Neural progenitor cell (in vitro differentiated cells): ENCODE data around the gene ZFHX3. TPM values are rescaled to one million over a fixed set of nuclear protein-coding genes. Genes with fewer than 3 reads are reported as not detected.

Experiments used
- DNase-seq: peaks from one replicate; pipeline ENCODE4 v3.0.0-alpha.2; 2016; ENCODE audit warnings: low spot score
- H2AFZ ChIP-seq: fragments of 200-600 bp; sonication (generic); replicated peaks from 2 replicates; pipeline ENCODE4 v1.6.1; 2016; ENCODE audit warnings: antibody characterized with exemption
- H3F3A ChIP-seq: fragments of 200-600 bp; sonication (generic); 2 replicates; pipeline ENCODE4 v1.6.1; 2016; ENCODE audit warnings: antibody characterized with exemption, low read depth
- H3K27ac ChIP-seq: fragments of 200-600 bp; sonication (generic); 2 replicates; pipeline ENCODE4 v1.5.1; 2016; ENCODE audit warnings: mild to moderate bottlenecking
- H3K27me3 ChIP-seq: fragments of 200-600 bp; sonication (generic); 2 replicates; pipeline ENCODE4 v1.6.1; 2016; ENCODE audit warnings: mild to moderate bottlenecking, moderate library complexity
- H3K36me3 ChIP-seq: fragments of 200-600 bp; sonication (generic); 2 replicates; pipeline ENCODE4 v1.5.1; 2016
- H3K4me1 ChIP-seq: fragments of 200-600 bp; sonication (generic); 2 replicates; pipeline ENCODE4 v1.6.1; 2016; ENCODE audit warnings: mixed run types
- H3K4me2 ChIP-seq: fragments of 200-600 bp; sonication (generic); 2 replicates; pipeline ENCODE4 v1.6.1; 2016
- H3K4me3 ChIP-seq: fragments of 200-600 bp; sonication (generic); 2 replicates; pipeline ENCODE4 v1.5.1; 2016
- H3K79me2 ChIP-seq: fragments of 200-600 bp; sonication (generic); 2 replicates; pipeline ENCODE4 v1.6.1; 2016; ENCODE audit warnings: low read depth
- H3K9ac ChIP-seq: fragments of 200-600 bp; sonication (generic); 2 replicates; pipeline ENCODE4 v1.6.1; 2016
- H3K9me3 ChIP-seq: fragments of 200-600 bp; sonication (generic); 2 replicates; pipeline ENCODE4 v1.5.1; 2016; ENCODE audit warnings: low read depth
- H4K20me1 ChIP-seq: fragments of 200-600 bp; sonication (generic); 2 replicates; pipeline ENCODE4 v1.6.1; 2016; ENCODE audit warnings: low read depth
- H3K27ac Mint-ChIP-seq: 3 replicates; pipeline ENCODE4 v1.8.0; 2021; ENCODE audit warnings: mixed read lengths
- H3K27me3 Mint-ChIP-seq: 2 replicates; pipeline ENCODE4 v1.8.0; 2022; ENCODE audit warnings: low read depth, mild to moderate bottlenecking, inconsistent platforms, moderate library complexity, mixed read lengths; ENCODE audit not compliant: insufficient read depth
- H3K36me3 Mint-ChIP-seq: 3 replicates; pipeline ENCODE4 v1.8.0; 2021; ENCODE audit warnings: mixed read lengths
- H3K4me1 Mint-ChIP-seq: 3 replicates; pipeline ENCODE4 v1.8.0; 2021; ENCODE audit warnings: mixed read lengths
- H3K4me3 Mint-ChIP-seq: 3 replicates; pipeline ENCODE4 v1.8.0; 2021; ENCODE audit warnings: mild to moderate bottlenecking, moderate library complexity, mixed read lengths
- H3K9me3 Mint-ChIP-seq: 3 replicates; pipeline ENCODE4 v1.8.0; 2020; ENCODE audit warnings: mixed read lengths
- CTCF ChIP-seq: fragments of 200-600 bp; sonication (generic); IDR thresholded peaks from 2 replicates; pipeline ENCODE4 v1.5.1; 2017; ENCODE audit warnings: antibody characterized with exemption, mild to moderate bottlenecking
- EZH2 ChIP-seq: fragments of 200-600 bp; sonication (generic); IDR thresholded peaks from 2 replicates; pipeline ENCODE4 v1.6.1; 2017; ENCODE audit warnings: antibody characterized with exemption, mild to moderate bottlenecking, moderate library complexity
- EZH2phosphoT487 ChIP-seq: fragments of 200-600 bp; sonication (generic); IDR thresholded peaks from 2 replicates; pipeline ENCODE4 v1.6.1; 2017; ENCODE audit warnings: antibody characterized with exemption
- total RNA-seq: library from RNA; depleted of rRNA; stranded (reverse); fragments of >200 nt; gene quantifications from 2 replicates; pipeline ENCODE4 v1.2.3, GENCODE V29; 2015; ENCODE audit warnings: low replicate concordance

ZFHX3 gene
- total RNA-seq, 1 donor from 2014 or later, result 2.4 TPM

GRCh38 chr16:72896485-72897118 is 151.3 kb downstream of the ZFHX3 start:
- Histone ChIP-seq H2AFZ (no peak overlapping the region), H3K27ac (no peak overlapping the region), H3K4me3 (no peak overlapping the region), H3K79me2 (no peaks in the 10 kb centered on the region), H3K9me3 (no peaks in the 10 kb centered on the region), H3K4me2 (no peak overlapping the region), H3K4me1 (peaks cover 18% of the 10 kb centered on the region), H4K20me1 (no peaks in the 10 kb centered on the region), H3F3A (no peaks in the 10 kb centered on the region), H3K36me3 (no peaks in the 10 kb centered on the region), H3K9ac (no peak overlapping the region), H3K27me3 (no peaks in the 10 kb centered on the region)
- H3K36me3 Mint-ChIP-seq, result peaks cover 18% of the 10 kb centered on the region
- peaks cover 8% of the 10 kb centered on the region for H3K27me3 Mint-ChIP-seq
- no peak overlapping the region for H3K4me3 Mint-ChIP-seq
- TF ChIP-seq EZH2phosphoT487, result no peak
- no peak for TF ChIP-seq CTCF
- TF ChIP-seq EZH2, result no peak
- DNase-seq, result no peak
- peak overlapping the region; percentile 68 for H3K27ac Mint-ChIP-seq
- H3K9me3 Mint-ChIP-seq, result no peaks in the 10 kb centered on the region
- peaks cover 44% of the 10 kb centered on the region for H3K4me1 Mint-ChIP-seq

GRCh38 chr16:72895951-72896350 is 152.0 kb downstream of the ZFHX3 start:
- Histone ChIP-seq H2AFZ (no peak overlapping the region), H3K36me3 (no peaks in the 10 kb centered on the region), H3K27me3 (no peaks in the 10 kb centered on the region), H3K4me2 (no peak overlapping the region), H3K79me2 (no peaks in the 10 kb centered on the region), H3K9me3 (no peaks in the 10 kb centered on the region), H3K4me3 (no peak overlapping the region), H3K9ac (no peak overlapping the region), H3K27ac (no peak overlapping the region), H3F3A (no peaks in the 10 kb centered on the region), H3K4me1 (peaks cover 18% of the 10 kb centered on the region), H4K20me1 (no peaks in the 10 kb centered on the region)
- Mint-ChIP-seq H3K4me1 (peaks cover 42% of the 10 kb centered on the region), H3K4me3 (no peak overlapping the region), H3K27me3 (peaks cover 8% of the 10 kb centered on the region), H3K9me3 (no peaks in the 10 kb centered on the region), H3K27ac (peak overlapping the region; percentile 76), H3K36me3 (peaks cover 21% of the 10 kb centered on the region)
- DNase-seq, result no peak
- TF ChIP-seq EZH2phosphoT487, result no peak
- TF ChIP-seq EZH2, result no peak
- no peak for TF ChIP-seq CTCF

- no peak for TF ChIP-seq EZH2phosphoT487
- TF ChIP-seq EZH2, result no peak
- TF ChIP-seq CTCF, result no peak
- no peak overlapping the region for H3K27ac ChIP-seq
- H3K27me3 ChIP-seq, result no peaks in the 10 kb centered on the region
- H2AFZ ChIP-seq, result no peak overlapping the region
- H3K36me3 ChIP-seq, result no peaks in the 10 kb centered on the region
- peak; percentile 22 for DNase-seq
- no peaks in the 10 kb centered on the region for H3K79me2 ChIP-seq
- H3F3A ChIP-seq, result no peaks in the 10 kb centered on the region
- H3K9me3 Mint-ChIP-seq, result no peaks in the 10 kb centered on the region
- no peaks in the 10 kb centered on the region for H4K20me1 ChIP-seq
- H3K4me3 Mint-ChIP-seq, result no peak overlapping the region
- H3K4me1 Mint-ChIP-seq, result peaks cover 45% of the 10 kb centered on the region
- H3K27ac Mint-ChIP-seq, result peak overlapping the region; percentile 74
- H3K9me3 ChIP-seq, result no peaks in the 10 kb centered on the region
- H3K4me3 ChIP-seq, result no peak overlapping the region
- H3K36me3 Mint-ChIP-seq, result peaks cover 22% of the 10 kb centered on the region
- peak overlapping the region; percentile 43 for H3K4me2 ChIP-seq
- peaks cover 8% of the 10 kb centered on the region for H3K27me3 Mint-ChIP-seq
- H3K4me1 ChIP-seq, result peaks cover 18% of the 10 kb centered on the region
- no peak overlapping the region for H3K9ac ChIP-seq
Observed at GRCh38 chr16:72894293-72895151, 153.4 kb downstream of the ZFHX3 start.
